SU-DHL-6 (cell line): ENCODE results near the gene C1QTNF8.

Experiments used
- H2AFZ ChIP-seq: fragments of 200-600 bp; sonication (generic); 2 replicates; pipeline ENCODE4 v1.6.1; 2014; ENCODE audit warnings: low read depth, mild to moderate bottlenecking, moderate library complexity, mixed read lengths, antibody characterized with exemption, low read length; ENCODE audit not compliant: severe bottlenecking
- H3F3A ChIP-seq: fragments of 200-600 bp; shearing (Covaris generic); 2 replicates; pipeline ENCODE4 v1.6.0; 2016; ENCODE audit warnings: antibody characterized with exemption, mild to moderate bottlenecking; ENCODE audit not compliant: insufficient read depth
- H3K27ac ChIP-seq: fragments of 200-600 bp; sonication (generic); 2 replicates; pipeline ENCODE4 v1.5.1; 2016; ENCODE audit warnings: low read depth, mild to moderate bottlenecking, low read length, moderate library complexity, mixed read lengths
- H3K27me3 ChIP-seq: fragments of 200-600 bp; sonication (generic), shearing (Covaris generic); 2 replicates; pipeline ENCODE4 v1.6.0; 2014; ENCODE audit warnings: mild to moderate bottlenecking, low read length
- H3K36me3 ChIP-seq: fragments of 200-600 bp; sonication (generic); 2 replicates; pipeline ENCODE4 v1.6.1; 2014; ENCODE audit warnings: mild to moderate bottlenecking, low read length, mixed read lengths
- H3K4me2 ChIP-seq: fragments of 300-600, 200-600 bp; shearing (Covaris generic), sonication (generic); 2 replicates; pipeline ENCODE4 v1.6.0; 2014; ENCODE audit warnings: low read length, low read depth, mild to moderate bottlenecking; ENCODE audit not compliant: poor library complexity, severe bottlenecking
- H3K4me3 ChIP-seq: fragments of 200-600 bp; sonication (generic); 2 replicates; pipeline ENCODE4 v1.5.1; 2014; ENCODE audit warnings: antibody characterized with exemption, low read length, mild to moderate bottlenecking, mixed read lengths; ENCODE audit not compliant: insufficient read depth, poor library complexity, severe bottlenecking
- H3K79me2 ChIP-seq: fragments of 200-600 bp; sonication (generic); 2 replicates; pipeline ENCODE4 v1.6.1; 2014; ENCODE audit warnings: mild to moderate bottlenecking, low read length, moderate library complexity; ENCODE audit not compliant: insufficient read depth
- H3K9ac ChIP-seq: fragments of 200-600 bp; sonication (generic); 2 replicates; pipeline ENCODE4 v1.7.0; 2014; ENCODE audit warnings: mild to moderate bottlenecking, low read length
- H3K9me2 ChIP-seq: fragments of 200-600 bp; sonication (generic); replicated peaks from 2 replicates; pipeline ENCODE4 v1.6.1; 2014; ENCODE audit warnings: low read length; ENCODE audit not compliant: insufficient read depth
- H3K9me3 ChIP-seq: fragments of 200-600 bp; sonication (generic); 2 replicates; pipeline ENCODE4 v1.6.1; 2014; ENCODE audit warnings: low read length, mixed read lengths; ENCODE audit not compliant: insufficient read depth
- H4K20me1 ChIP-seq: fragments of 200-600 bp; sonication (generic); 2 replicates; pipeline ENCODE4 v1.6.1; 2014; ENCODE audit warnings: low read depth, mild to moderate bottlenecking, antibody characterized with exemption, low read length, moderate library complexity, mixed read lengths
- CTCF ChIP-seq: fragments of 200-600 bp; sonication (generic); IDR thresholded peaks from one replicate; pipeline ENCODE4 v1.5.1; 2017; ENCODE audit warnings: antibody characterized with exemption, mild to moderate bottlenecking, low read length, moderate library complexity; ENCODE audit not compliant: insufficient read depth, poor library complexity, severe bottlenecking
- EZH2phosphoT487 ChIP-seq: fragments of 200-600 bp; sonication (generic), shearing (Covaris generic); conservative IDR thresholded peaks from 2 replicates; pipeline ENCODE4 v1.6.1; 2018; ENCODE audit warnings: mild to moderate bottlenecking, antibody characterized with exemption, low read length, moderate library complexity, mixed read lengths

Gene C1QTNF8

GRCh38 chr16:1078579-1079021, 17.4 kb downstream of the C1QTNF8 start:
- H2AFZ ChIP-seq, result no peak overlapping the region
- H4K20me1 ChIP-seq, result no peaks in the 10 kb centered on the region

GRCh38 chr16:1077877-1078578, 18.0 kb downstream of the C1QTNF8 start:
- H3K9ac ChIP-seq, result no peak overlapping the region
- no peak overlapping the region for H3K27ac ChIP-seq
- H3K27me3 ChIP-seq, result no peaks in the 10 kb centered on the region

More at GRCh38 chr16:1078579-1079021, 17.4 kb downstream of the C1QTNF8 start:
- H3K27ac ChIP-seq, result no peak overlapping the region
- H3F3A ChIP-seq, result no peaks in the 10 kb centered on the region
- H3K9me2 ChIP-seq, result no peaks in the 10 kb centered on the region
- no peaks in the 10 kb centered on the region for H3K27me3 ChIP-seq
- H3K79me2 ChIP-seq, result no peaks in the 10 kb centered on the region
- TF ChIP-seq CTCF (no peak), EZH2phosphoT487 (no peak)
- no peak overlapping the region for H3K9ac ChIP-seq
- H3K4me3 ChIP-seq, result no peak overlapping the region
- H3K9me3 ChIP-seq, result no peaks in the 10 kb centered on the region
- no peak overlapping the region for H3K4me2 ChIP-seq
- no peaks in the 10 kb centered on the region for H3K36me3 ChIP-seq

GRCh38 chr16:1076801-1077576, 19.1 kb downstream of the C1QTNF8 start:
- Histone ChIP-seq H2AFZ (no peak overlapping the region), H3K9me3 (no peaks in the 10 kb centered on the region), H3K4me3 (no peak overlapping the region), H3K9me2 (no peaks in the 10 kb centered on the region), H3K36me3 (no peaks in the 10 kb centered on the region), H4K20me1 (no peaks in the 10 kb centered on the region), H3K79me2 (no peaks in the 10 kb centered on the region), H3K9ac (no peak overlapping the region), H3K4me2 (no peak overlapping the region), H3F3A (no peaks in the 10 kb centered on the region), H3K27ac (no peak overlapping the region), H3K27me3 (no peaks in the 10 kb centered on the region)
- TF ChIP-seq EZH2phosphoT487, result no peak
- TF ChIP-seq CTCF, result no peak

More at GRCh38 chr16:1077877-1078578, 18.0 kb downstream of the C1QTNF8 start:
- no peaks in the 10 kb centered on the region for H3K9me2 ChIP-seq
- H3F3A ChIP-seq, result no peaks in the 10 kb centered on the region
- H2AFZ ChIP-seq, result no peak overlapping the region
- H3K4me3 ChIP-seq, result no peak overlapping the region
- H3K9me3 ChIP-seq, result no peaks in the 10 kb centered on the region
- H3K4me2 ChIP-seq, result no peak overlapping the region
- no peaks in the 10 kb centered on the region for H3K36me3 ChIP-seq
- H4K20me1 ChIP-seq, result no peaks in the 10 kb centered on the region
- no peaks in the 10 kb centered on the region for H3K79me2 ChIP-seq
- TF ChIP-seq EZH2phosphoT487 (no peak), CTCF (no peak)
